Measurements from ENCODE around the gene SSC5D.

The SSC5D gene

GRCh38 chr19:55567708-55568328 lies 79.6 kb downstream of the SSC5D start:
- TF ChIP-seq CTCF (IDR thresholded peaks at IDR 0.05; ENCODE audit: control extremely low read depth, extremely low read depth, low read depth, missing control alignments), result no peak
- no peak for DNase-seq (ENCODE audit: extremely low spot score)
- POLR2A ChIA-PET, result no interaction called here
- CTCF ChIA-PET, result no interaction called here
